Measurements from ENCODE around the gene CORO6.

- TF ChIP-seq CTCF (IDR thresholded peaks at IDR 0.05) (no peak), POLR2A (IDR thresholded peaks at IDR 0.05) (no peak), EP300 (IDR thresholded peaks at IDR 0.05) (no peak), POLR2AphosphoS5 (IDR thresholded peaks at IDR 0.05) (no peak)
Observed at GRCh38 chr17:29664743-29665480, 42.2 kb upstream of the CORO6 start.
